Colonic mucosa (tissue), 4 donors: ENCODE data around the gene MRPL20. TPM values are rescaled to one million over a fixed set of nuclear protein-coding genes. Genes with fewer than 3 reads are reported as not detected.

Experiments used
- DNase-seq: peaks from one replicate; pipeline ENCODE4 v3.0.0-alpha.2; 2020
- H3K27ac ChIP-seq: fragments of 200-600 bp; one replicate; pipeline ENCODE4 v1.8.0; 2021
- H3K27me3 ChIP-seq: fragments of 200-600 bp; one replicate; pipeline ENCODE4 v1.8.0; 2021
- H3K36me3 ChIP-seq: fragments of 200-600 bp; one replicate; pipeline ENCODE4 v1.8.0; 2021
- H3K4me1 ChIP-seq: fragments of 200-600 bp; one replicate; pipeline ENCODE4 v1.8.0; 2021; ENCODE audit warnings: mild to moderate bottlenecking
- H3K4me3 ChIP-seq: fragments of 200-600 bp; one replicate; pipeline ENCODE4 v1.8.0; 2021
- H3K9ac ChIP-seq, 2 donors: one replicate each; pipeline ENCODE4 v1.7.0; 2013; ENCODE audit warnings: control low read depth in 2 of 2, low read depth in 2 of 2, low read length in 2 of 2
- H3K9me3 ChIP-seq: fragments of 200-600 bp; one replicate; pipeline ENCODE4 v1.8.0; 2021
- CTCF ChIP-seq: fragments of 200-600 bp; IDR thresholded peaks from one replicate; pipeline ENCODE4 v1.8.0; 2022; ENCODE audit warnings: antibody characterized with exemption, mild to moderate bottlenecking
- intact Hi-C: fragments of 100-400 bp; cut with DNase I; formaldehyde crosslinking; loops from one replicate; pipeline ENCODE4 v1.14.1; 2022
- total RNA-seq, 2 donors: library from RNA; stranded (reverse); fragmentation: NEBNext Ultra II Directional in 1 of 2; extraction: Animal tissue kit (Norgen Biotek cat#: 25700) in 1 of 2; gene quantifications; one replicate each; pipeline ENCODE4 v1.2.1, GENCODE V29; 2021
- donor health status: healthy.
- donor health status: DM: no; HTN: no; CAD: no.
- donor health status: DM: no; HTN: no; CAD: no.

MRPL20 gene
- total RNA-seq, 2 donors from 2014 or later, result 88.1 to 143 TPM

- no peaks in the 10 kb centered on the region for H3K36me3 ChIP-seq
- intact Hi-C loops, result no loop called here
- no peaks in the 10 kb centered on the region for H3K9me3 ChIP-seq
- no peak for TF ChIP-seq CTCF
- peaks cover 8% of the 10 kb centered on the region for H3K4me1 ChIP-seq
- no peak overlapping the region for H3K9ac ChIP-seq
- H3K4me3 ChIP-seq, result peak overlapping the region; percentile 11
- no peak overlapping the region for H3K27ac ChIP-seq
- peaks cover 7% of the 10 kb centered on the region for H3K27me3 ChIP-seq
- DNase-seq, result no peak
Measured at GRCh38 chr1:1427820-1428148, 20.7 kb upstream of the MRPL20 start.

GRCh38 chr1:1427106-1427819 lies 20.2 kb upstream of the MRPL20 start:
- peak overlapping the region; percentile 11 for H3K4me3 ChIP-seq

GRCh38 chr1:1426496-1427105 lies 19.5 kb upstream of the MRPL20 start:
- Histone ChIP-seq H3K36me3 (no peaks in the 10 kb centered on the region), H3K9ac (no peak overlapping the region), H3K27me3 (peaks cover 7% of the 10 kb centered on the region), H3K27ac (no peak overlapping the region), H3K4me1 (no peaks in the 10 kb centered on the region), H3K4me3 (no peak overlapping the region), H3K9me3 (no peaks in the 10 kb centered on the region)
- intact Hi-C loops, result no loop called here
- no peak for DNase-seq
- TF ChIP-seq CTCF, result no peak

More at GRCh38 chr1:1427106-1427819, 20.2 kb upstream of the MRPL20 start:
- TF ChIP-seq CTCF, result no peak
- intact Hi-C loops, result no loop called here
- no peaks in the 10 kb centered on the region for H3K36me3 ChIP-seq
- no peaks in the 10 kb centered on the region for H3K9me3 ChIP-seq
- no peak overlapping the region for H3K27ac ChIP-seq
- peaks cover 7% of the 10 kb centered on the region for H3K27me3 ChIP-seq
- DNase-seq, result no peak
- H3K9ac ChIP-seq, result no peak overlapping the region
- peaks cover 3% of the 10 kb centered on the region for H3K4me1 ChIP-seq

- H3K4me1 ChIP-seq, result no peaks in the 10 kb centered on the region
- H3K36me3 ChIP-seq, result no peaks in the 10 kb centered on the region
- DNase-seq, result no peak
- peaks cover 7% of the 10 kb centered on the region for H3K27me3 ChIP-seq
- intact Hi-C loops, result no loop called here
- no peak overlapping the region for H3K4me3 ChIP-seq
- H3K9me3 ChIP-seq, result no peaks in the 10 kb centered on the region
- H3K9ac ChIP-seq, result no peak overlapping the region
- no peak overlapping the region for H3K27ac ChIP-seq
- no peak for TF ChIP-seq CTCF
Measured at GRCh38 chr1:1425753-1426495, 18.8 kb upstream of the MRPL20 start.

- H3K9ac ChIP-seq, result no peak overlapping the region
- H3K36me3 ChIP-seq, result no peaks in the 10 kb centered on the region
- TF ChIP-seq CTCF, result no peak
- intact Hi-C loops, result no loop called here
- peaks cover 7% of the 10 kb centered on the region for H3K27me3 ChIP-seq
- no peaks in the 10 kb centered on the region for H3K4me1 ChIP-seq
- H3K27ac ChIP-seq, result no peak overlapping the region
- DNase-seq, result no peak
- no peak overlapping the region for H3K4me3 ChIP-seq
- no peaks in the 10 kb centered on the region for H3K9me3 ChIP-seq
Measured at GRCh38 chr1:1425426-1425752, 18.3 kb upstream of the MRPL20 start.
